Adipose tissue (tissue), 3 donors: ENCODE results near the gene SP6. TPM values are rescaled to one million over a fixed set of nuclear protein-coding genes. Genes with fewer than 3 reads are reported as not detected.

Source experiments
- H3K27ac ChIP-seq: one replicate; pipeline ENCODE4 v1.5.1; 2013; ENCODE audit warnings: low read depth, low read length
- WGBS, 3 donors: extraction: QIAGEN DNeasy Blood & Tissue Kit; methylation state at CpG; one replicate each; pipeline ENCODE4 v1.1.7; 2013; 5-methylcytosine and 5-hydroxymethylcytosine counted together
- polyA plus RNA-seq, 3 donors: library from polyadenylated mRNA; stranded (reverse); fragments of 200-250 nt; gene quantifications; one replicate each; pipeline ENCODE4 v1.2.3, GENCODE V29; 2013
- donor health status: healthy with polysubstance abuse.
- donor health status: Bipolar disorder and iron deficiency.
- donor health status: healthy.

Gene SP6
- polyA plus RNA-seq, 3 donors, result 0.45 to 0.56 (median 0.49) TPM

- no peak overlapping the region for H3K27ac ChIP-seq
- WGBS, 3 donors, result 81 to 91% (median 86%) methylated on average over 9 of the region's 9 CpGs
Measured at GRCh38 chr17:47882695-47883588, 32.0 kb upstream of the SP6 start.

DNA sequence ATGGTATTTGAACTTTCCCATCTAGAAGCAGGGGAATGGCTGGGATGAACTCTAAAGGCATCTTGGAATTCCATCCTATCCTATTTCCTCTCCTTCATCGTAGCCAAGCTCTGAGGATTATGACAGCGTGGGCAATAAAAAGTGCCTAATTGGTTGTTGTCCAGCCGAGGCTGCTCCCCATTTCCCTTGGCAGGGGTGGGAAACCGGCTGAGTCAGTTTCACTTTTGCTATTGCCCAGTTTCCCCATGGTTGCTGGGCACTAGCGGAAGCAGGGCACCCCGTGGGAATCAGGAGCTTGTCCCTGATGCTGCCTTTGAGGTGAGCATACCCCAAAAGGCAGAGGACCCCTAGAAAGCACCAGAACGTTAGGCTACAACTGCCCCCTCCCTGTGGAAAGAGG, 31.3 kb upstream of the SP6 start:
- 14 to 54% (median 16%) methylated on average over 7 of the region's 7 CpGs for WGBS, 3 donors
- no peak overlapping the region for H3K27ac ChIP-seq

DNA sequence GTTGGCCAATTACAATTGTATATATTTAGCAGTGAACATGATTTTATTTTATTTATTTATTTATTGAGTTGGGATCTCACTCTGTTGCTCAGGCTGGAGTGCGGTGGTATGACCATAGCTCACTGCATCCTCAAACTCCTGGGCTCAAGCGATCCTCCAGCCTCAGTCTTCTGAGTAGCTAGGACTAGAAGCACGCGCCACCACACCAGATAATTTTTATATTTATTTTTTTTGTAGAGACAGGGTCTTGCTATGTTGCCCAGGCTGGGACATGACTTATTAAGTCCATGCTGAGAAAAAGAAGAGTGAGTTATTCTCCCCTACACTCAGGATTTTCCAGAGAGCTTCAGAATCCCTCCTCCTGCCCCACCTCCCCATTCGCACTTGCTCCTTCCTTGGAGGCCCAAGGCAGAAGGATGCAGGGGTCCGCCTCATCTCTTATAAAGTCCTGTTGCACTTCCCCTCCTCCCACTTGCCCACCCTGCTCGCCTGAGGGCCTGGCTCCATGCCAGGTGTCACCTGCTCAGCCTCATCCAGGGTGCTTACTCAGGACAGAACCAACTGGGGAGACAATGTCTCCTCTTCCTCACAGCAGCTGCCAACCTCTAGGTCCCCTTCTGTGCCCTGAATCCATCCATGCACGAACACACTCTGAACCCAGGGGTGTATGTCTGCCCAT, 29.0 kb upstream of the SP6 start:
- no peak overlapping the region for H3K27ac ChIP-seq
- WGBS, 3 donors, result 80 to 87% (median 84%) methylated on average over 8 of the region's 8 CpGs

DNA sequence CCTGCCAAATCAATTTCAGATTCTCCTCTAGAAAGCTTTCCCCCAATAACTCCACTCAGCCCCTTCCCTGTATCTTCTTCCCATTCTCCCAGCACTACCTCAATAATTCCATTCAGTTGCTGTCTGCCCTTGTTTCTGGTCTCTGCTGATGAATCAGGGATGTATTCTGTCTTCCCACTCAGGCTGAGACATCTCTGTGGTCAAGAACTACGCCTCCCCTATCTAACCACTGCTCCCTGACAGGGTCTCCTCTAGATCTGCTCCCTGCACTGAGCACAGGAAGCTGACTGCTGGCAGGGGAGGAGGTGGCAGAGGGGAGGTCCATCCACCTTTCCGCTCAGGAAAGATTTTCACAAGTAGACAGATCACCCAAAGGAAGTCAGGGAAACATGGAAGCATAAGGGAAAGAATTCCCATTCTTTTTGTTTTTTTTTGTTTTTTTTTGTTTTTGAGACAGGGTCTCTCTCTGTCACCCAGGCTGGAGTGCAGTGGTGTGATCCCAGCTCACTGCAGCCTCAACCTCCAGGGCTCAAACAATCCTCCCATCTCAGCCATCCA, 28.1 kb upstream of the SP6 start:
- H3K27ac ChIP-seq, result no peak overlapping the region
- 44 to 56% (median 55%) methylated on average over 2 of the region's 2 CpGs for WGBS, 3 donors

- no peak overlapping the region for H3K27ac ChIP-seq
- 49 to 74% (median 68%) methylated on average over 10 of the region's 10 CpGs for WGBS, 3 donors
Measured at GRCh38 chr17:47878203-47879027, 27.5 kb upstream of the SP6 start.

DNA sequence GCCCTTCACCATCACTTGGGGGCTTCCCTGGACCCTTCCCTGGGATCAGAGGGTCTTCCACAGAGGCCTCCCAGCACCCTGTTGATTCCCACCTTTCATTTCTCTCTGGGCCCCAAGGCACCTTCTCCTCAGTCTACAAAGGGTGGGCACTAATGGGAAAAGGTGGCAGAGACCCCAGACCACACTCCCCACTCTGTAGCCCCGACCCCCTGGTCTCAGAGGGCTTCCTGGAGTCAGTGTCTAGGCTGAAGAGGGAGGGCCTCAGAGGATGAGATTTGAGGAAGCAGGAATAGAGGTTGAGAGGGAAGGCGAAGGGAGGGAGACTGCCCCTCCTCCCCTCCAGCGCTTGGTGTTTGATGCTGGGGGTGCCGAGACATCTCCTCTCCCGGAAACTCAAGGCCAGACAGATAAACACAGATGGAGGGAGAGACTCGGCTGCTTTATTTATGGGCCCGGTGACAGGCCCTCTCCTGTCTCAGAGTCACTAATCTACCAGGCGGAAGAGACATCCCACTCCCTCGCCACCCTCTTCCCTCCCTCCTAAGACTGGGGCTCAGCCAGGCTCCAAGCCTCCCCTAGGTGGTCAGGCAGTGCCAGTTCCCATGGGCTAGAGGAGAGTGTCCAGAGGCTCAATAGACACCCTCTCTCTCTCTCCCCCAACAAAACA, 26.5 kb upstream of the SP6 start:
- H3K27ac ChIP-seq, result no peak overlapping the region
- WGBS, 3 donors, result 59 to 71% (median 60%) methylated on average over 8 to 9 of the region's 9 CpGs

DNA sequence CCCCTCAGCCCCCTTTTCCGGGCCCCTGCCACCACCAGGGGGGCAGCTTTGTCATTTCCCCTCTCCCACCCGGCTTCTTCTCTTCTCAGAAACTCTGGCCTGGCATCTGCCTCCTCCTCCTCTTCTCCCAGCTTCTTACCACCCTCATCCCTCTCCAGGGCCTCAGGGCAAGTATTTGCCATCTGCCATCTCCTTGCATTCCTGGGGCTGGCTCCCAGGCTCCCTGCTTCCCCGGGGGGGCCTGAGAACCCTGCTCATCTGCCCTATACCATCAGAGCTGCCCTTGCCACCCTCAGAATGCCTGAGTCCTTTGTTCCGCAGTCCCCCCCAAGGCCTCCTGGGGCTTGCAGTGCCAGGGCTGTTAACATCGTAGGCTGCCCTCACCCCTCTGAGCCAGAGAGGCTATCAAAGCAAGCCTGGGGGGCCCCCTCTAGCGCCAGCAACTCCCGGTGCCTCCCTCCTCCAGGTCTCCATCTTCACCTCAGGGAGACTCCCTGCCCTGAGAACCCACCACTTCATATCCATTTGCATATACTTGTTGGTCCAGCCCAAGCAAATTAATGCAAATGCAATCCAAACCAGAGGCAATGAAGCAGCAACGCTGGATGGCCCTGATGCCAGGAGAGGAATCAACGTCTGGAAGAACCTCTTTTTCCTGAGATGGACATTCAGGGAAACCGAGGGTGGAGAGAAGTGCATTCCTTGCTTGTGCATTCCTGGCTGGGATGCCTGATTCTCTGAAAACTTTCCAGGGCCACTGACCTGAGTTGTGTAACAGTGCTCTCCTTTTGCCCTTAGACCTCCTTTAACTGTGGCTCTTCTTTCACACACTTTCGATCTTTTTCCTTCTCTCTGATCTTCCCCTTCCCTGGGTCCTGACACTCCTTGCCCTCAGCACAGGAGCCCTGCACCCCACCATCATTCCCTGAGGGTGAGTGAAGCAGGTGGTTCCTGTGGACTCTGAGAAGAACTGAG, 24.3 kb upstream of the SP6 start:
- no peak overlapping the region for H3K27ac ChIP-seq
- WGBS, 3 donors, result 54 to 66% (median 63%) methylated on average over 11 of the region's 11 CpGs

GRCh38 chr17:47873200-47874090, 22.5 kb upstream of the SP6 start:
- WGBS, 3 donors, result 51 to 61% (median 60%) methylated on average over 4 of the region's 4 CpGs
- H3K27ac ChIP-seq, result no peak overlapping the region

DNA sequence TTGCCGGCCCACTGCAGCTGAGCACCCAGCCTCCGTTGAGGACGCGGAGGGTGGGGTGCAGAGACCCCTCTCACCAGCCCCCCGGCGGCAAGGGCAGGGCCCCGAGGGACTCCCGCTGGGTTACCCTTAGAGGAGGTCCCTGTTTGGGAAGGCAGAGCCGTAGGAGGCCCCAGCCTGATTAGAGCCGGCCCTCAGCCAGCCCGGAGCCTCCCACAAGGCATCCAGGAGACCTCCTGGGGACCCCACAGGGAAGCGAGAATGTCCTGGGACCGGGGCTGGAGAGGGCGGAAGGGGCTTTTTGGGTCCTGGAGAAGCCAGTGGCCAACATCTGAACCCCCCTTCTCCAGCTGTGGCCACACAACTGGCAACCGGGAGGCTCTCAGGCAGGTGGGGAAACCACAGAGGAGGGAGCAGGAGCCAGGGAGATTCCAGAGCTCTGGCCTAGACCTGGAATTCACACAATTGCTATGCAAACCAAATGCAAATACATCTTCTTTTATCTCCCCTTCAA, 21.7 kb upstream of the SP6 start:
- H3K27ac ChIP-seq, result no peak overlapping the region
- WGBS, 3 donors, result 31 to 44% (median 43%) methylated on average over 15 of the region's 15 CpGs

- no peak overlapping the region for H3K27ac ChIP-seq
- whole genome bisulfite sequencing, 3 donors, result 15 to 30% (median 25%) methylated on average over 29 of the region's 29 CpGs
Measured at GRCh38 chr17:47872019-47872650, 21.2 kb upstream of the SP6 start.

DNA sequence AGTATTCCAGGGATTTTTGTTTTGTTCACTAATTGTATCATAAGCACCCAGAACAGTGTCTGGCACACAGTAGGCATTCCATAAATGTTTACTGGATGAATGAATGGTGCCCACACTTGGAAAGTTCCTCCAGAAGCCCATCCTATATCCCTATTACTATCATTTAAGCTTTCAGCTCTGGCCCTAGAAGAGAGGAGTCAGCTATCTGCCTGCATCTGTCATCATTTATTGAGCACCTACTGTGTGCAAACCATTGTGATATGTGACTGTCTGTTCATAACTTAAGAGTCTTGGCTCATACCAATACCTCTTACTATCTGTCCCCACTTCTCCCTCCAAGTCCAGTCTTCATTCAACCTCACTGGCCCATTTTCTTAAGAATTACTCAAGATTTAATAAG, 20.1 kb upstream of the SP6 start:
- H3K27ac ChIP-seq, result no peak overlapping the region

DNA sequence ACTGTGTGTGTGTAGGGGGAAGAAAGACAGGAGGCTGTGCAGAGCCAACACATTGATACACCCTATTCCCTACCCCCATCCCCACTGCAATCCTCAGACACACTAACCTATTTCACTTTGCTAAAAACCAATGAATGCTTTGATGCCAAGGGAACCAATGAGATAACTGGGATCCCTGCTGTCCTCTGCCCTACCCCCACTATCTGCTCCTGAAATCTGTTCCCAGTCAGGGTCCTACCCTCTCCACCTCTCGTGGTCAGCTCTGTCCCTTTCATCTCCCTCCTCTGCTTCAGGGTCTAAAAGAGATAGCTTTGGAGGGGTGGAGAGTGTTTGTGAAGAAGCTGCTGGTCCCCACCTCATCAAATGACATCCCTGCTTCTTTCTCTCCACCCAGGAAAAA, 19.1 kb upstream of the SP6 start:
- WGBS, 3 donors, result 33 to 61% (median 58%) methylated on average over 1 of the region's 1 CpG

GRCh38 chr17:47869114-47869513, 18.2 kb upstream of the SP6 start:
- 37 to 58% (median 55%) methylated on average over 2 of the region's 2 CpGs for WGBS, 3 donors
- no peak overlapping the region for H3K27ac ChIP-seq

More for the DNA sequence above, 19.1 kb upstream of the SP6 start:
- no peak overlapping the region for H3K27ac ChIP-seq

- WGBS, 3 donors, result 78 to 90% (median 86%) methylated on average over 11 of the region's 11 CpGs
- H3K27ac ChIP-seq, result no peak overlapping the region
Measured at GRCh38 chr17:47867813-47868533, 17.0 kb upstream of the SP6 start.

- H3K27ac ChIP-seq, result no peak overlapping the region
- 50 to 72% (median 69%) methylated on average over 20 of the region's 20 CpGs for WGBS, 3 donors
Measured at GRCh38 chr17:47866941-47867340, 16.0 kb upstream of the SP6 start.
